ENCODE measurements around the gene MS4A3.
"Not testable (repeated sequence)": the region's sequence is repeated elsewhere in the genome, so short reads cannot be mapped to it uniquely, and the experiment has no call there.

Gene MS4A3

DNA sequence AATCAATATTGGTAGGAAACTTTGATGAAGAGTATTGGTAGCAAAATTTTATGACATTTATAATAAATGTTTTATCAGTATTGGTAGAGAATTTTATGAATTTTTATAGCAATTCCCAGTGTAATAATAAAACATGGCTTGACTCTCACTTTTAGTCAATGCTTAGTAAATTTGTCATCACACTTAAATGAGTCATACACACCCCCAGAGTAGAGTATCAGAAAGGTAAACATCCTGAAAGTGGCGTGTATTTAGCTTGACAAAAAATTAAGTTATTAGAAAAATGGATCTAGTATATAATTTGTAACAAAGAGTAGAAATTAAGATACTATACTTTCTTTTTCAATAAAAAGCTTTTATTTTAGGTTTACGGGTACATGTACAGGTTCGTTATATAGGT, 2.6 kb downstream of the MS4A3 start:
- no peak for DNase-seq (ENCODE audit: low read depth)
- TF ChIP-seq, protein P1, sequence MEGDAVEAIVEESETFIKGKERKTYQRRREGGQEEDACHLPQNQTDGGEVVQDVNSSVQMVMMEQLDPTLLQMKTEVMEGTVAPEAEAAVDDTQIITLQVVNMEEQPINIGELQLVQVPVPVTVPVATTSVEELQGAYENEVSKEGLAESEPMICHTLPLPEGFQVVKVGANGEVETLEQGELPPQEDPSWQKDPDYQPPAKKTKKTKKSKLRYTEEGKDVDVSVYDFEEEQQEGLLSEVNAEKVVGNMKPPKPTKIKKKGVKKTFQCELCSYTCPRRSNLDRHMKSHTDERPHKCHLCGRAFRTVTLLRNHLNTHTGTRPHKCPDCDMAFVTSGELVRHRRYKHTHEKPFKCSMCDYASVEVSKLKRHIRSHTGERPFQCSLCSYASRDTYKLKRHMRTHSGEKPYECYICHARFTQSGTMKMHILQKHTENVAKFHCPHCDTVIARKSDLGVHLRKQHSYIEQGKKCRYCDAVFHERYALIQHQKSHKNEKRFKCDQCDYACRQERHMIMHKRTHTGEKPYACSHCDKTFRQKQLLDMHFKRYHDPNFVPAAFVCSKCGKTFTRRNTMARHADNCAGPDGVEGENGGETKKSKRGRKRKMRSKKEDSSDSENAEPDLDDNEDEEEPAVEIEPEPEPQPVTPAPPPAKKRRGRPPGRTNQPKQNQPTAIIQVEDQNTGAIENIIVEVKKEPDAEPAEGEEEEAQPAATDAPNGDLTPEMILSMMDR (IDR thresholded peaks at IDR 0.05; ENCODE audit: control insufficient read depth, extremely low read depth, insufficient read depth), result no peak
- H3K4me3 ChIP-seq (ENCODE audit: low read depth, low read length), result no peak overlapping the region

DNA sequence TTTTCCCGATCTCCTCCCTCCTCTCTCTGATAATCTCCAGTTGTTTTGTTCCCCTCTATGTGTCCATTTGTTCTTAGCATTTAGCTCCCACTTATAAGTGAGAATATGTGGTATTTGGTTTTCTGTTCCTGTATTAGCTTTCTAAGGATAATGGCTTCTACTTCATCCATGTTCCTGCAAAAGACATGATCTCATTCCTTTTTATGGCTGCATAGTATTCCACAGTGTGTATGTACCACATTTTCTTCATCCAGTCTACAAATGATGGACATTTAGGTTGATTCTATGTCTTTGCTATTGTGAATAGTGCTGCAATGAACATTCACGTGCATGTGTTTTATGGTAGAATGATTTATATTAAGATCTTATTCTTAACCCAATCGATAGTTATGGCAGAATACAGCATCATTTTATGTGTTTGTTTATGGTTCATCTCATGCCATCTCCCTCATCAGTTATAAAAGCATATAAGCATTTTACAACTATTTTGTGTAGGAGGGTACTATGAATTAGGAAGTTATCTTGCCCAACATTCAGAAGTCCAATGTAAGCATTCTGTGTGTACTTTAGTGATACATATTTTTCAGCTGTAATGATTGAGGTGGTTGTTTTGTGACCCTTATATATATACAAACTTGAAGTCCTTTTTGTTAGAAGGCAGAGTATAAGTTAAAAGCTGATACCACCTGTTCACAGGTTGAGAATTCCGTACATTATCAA, 3.2 kb downstream of the MS4A3 start:
- TF ChIP-seq, protein P1 (IDR thresholded peaks at IDR 0.05; ENCODE audit: control insufficient read depth, extremely low read depth, insufficient read depth), result no peak

DNA sequence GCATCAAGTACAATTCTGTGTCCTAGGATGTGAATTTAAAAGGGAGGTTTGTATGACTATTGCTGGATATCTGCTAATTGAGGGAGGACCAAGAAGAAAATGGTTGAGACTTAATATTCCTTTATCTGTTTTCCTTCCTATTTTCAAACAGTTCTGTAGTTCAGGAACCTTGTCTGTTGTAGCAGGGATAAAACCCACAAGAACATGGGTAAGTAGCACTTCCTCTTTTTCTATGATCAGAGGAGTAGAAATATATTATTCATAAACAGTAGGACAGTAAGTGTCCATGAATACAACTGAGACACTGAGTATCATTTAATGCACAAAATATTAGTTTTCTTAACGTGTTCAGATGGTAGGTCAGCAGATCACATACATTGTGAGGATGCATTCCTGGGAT, 7.6 kb downstream of the MS4A3 start:
- TF ChIP-seq, protein P1 (IDR thresholded peaks at IDR 0.05; ENCODE audit: control insufficient read depth, extremely low read depth, insufficient read depth), result no peak
- H3K4me3 ChIP-seq (ENCODE audit: low read depth, low read length), result no peak overlapping the region
- no peak for DNase-seq (ENCODE audit: low read depth)

More for the DNA sequence above, 3.2 kb downstream of the MS4A3 start:
- no peak for DNase-seq (ENCODE audit: low read depth)
- H3K4me3 ChIP-seq (ENCODE audit: low read depth, low read length), result no peak overlapping the region

DNA sequence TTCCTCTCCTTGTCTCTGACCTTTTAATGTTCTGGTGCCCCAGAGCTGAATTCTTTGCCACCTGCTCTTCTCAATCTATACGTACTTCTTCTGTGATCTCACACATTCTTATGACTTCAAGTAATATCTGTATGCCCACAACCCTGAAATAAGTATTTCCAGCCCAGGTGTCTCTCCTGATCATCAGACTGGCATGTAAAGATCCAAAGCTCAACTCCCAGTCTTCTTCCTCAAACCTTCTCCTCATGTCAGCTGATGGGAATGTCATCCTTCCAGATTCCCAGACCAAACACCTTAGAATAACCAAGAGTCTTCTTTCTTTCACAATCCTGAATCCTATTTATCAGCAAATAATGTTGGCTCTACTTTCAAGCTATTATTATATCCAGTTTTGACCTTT, 9.3 kb downstream of the MS4A3 start:
- H3K4me3 ChIP-seq (ENCODE audit: low read depth, low read length), result no peak overlapping the region
- TF ChIP-seq, protein P1 (IDR thresholded peaks at IDR 0.05; ENCODE audit: control insufficient read depth, extremely low read depth, insufficient read depth), result no peak
- no peak for DNase-seq (ENCODE audit: low read depth)

DNA sequence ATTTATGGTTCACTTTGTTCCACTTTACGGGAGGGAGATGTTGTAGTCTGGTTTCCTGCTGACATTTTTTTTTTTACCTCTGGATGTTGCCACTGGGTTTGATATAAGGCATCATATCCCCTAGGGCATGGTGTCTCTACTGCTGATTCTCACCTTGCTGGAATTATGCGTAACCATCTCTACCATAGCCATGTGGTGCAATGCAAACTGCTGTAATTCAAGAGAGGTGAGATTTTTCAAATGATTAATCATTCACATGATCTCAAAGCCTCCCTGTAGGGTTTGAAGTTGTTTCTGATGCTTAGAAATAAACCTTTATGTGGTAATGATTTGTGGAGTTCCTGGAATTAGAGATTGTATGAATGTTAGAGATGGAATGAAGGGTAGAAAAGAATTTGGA, 13.0 kb downstream of the MS4A3 start:
- TF ChIP-seq, protein P1 (IDR thresholded peaks at IDR 0.05; ENCODE audit: control insufficient read depth, extremely low read depth, insufficient read depth), result no peak

DNA sequence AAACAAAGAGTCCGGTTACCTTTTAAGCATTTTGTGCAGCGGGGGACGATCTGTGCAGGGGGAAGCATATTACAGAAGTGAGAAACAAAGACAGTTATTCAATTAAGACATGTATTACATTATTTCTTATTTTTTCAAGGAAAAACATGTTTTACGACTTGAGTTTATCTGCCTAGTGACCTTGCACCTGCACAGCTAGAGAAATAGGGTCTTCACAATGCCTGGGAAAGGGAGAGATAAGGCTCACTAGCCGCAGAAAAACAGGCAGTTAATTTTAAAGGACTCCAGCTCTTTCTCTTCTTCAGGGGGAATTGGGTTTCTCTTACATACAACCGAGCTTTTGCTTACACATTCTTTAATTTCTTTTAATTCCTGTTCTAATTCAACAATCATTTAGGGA, 15.2 kb downstream of the MS4A3 start:
- not testable (repeated sequence) for DNase-seq (ENCODE audit: low read depth); H3K4me3 ChIP-seq (ENCODE audit: low read depth, low read length)

More for the DNA sequence above, 13.0 kb downstream of the MS4A3 start:
- H3K4me3 ChIP-seq (ENCODE audit: low read depth, low read length), result no peak overlapping the region
- no peak for DNase-seq (ENCODE audit: low read depth)

DNA sequence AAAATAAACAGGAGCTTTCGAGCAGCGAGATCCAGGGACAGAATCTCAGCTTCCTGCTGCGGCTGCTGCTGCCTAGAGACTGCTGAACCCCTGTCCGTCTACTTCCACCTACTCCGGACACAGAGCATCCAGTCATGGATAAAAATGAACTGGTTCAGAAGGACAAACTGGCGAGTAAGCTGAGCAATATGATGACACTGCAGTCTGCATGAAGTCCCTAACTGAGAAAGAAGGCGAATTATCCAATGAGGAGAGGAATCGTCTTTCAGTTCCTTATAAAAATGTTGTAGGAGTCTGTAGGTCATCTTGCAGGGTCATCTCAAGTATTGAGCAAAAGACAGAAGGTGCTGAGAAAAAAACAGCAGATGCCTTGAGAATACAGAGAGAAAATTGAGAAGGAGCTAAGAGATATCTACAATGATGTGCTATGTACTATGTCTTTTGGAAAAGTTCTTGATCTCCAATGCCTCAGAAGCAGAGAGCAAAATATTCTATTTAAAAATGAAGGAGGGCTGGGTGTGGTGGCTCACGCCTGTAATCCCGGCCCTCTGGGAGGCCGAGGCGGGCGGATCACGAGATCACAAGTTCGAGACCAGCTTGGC, 20.9 kb downstream of the MS4A3 start:
- DNase-seq (ENCODE audit: low read depth), result no peak
- H3K4me3 ChIP-seq (ENCODE audit: low read depth, low read length), result no peak overlapping the region
- TF ChIP-seq, protein P1 (IDR thresholded peaks at IDR 0.05; ENCODE audit: control insufficient read depth, extremely low read depth, insufficient read depth), result no peak

Measured in LNCaP clone FGC (cell line).